HG03280 (cell line): ENCODE measurements around the gene ARR3.
"Not testable (repeated sequence)": the region's sequence is repeated elsewhere in the genome, so short reads cannot be mapped to it uniquely, and the experiment has no call there.

ENCODE experiments used
- ATAC-seq: cut with Tn5 transposase; IDR thresholded peaks from one replicate; pipeline ENCODE4 v1.9.1; 2021; ENCODE audit warnings: mild to moderate bottlenecking, moderate library complexity; ENCODE audit not compliant: unreplicated experiment

The ARR3 gene

GRCh38 chrX:70279081-70279480, 10.9 kb downstream of the ARR3 start:
- ATAC-seq, result no peak

DNA sequence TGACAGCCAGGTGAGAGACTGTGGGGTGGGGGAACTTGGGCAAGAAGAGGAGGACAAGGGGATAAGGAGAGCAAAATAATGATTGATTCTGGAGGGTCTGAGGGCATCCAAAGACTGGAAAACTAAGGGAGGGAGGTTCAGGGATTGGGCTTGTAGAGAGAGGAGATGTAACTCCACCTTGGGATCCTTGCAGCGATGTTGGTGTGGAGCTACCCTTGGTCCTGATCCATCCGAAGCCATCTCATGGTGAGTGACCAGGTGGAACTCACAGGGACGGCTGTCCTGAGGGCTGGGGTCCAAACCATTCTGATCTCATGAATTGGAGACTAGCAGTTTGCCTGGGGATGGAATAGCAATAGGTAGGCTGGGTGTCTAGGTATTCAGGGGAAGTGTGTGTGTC, 12.4 kb downstream of the ARR3 start:
- no peak for ATAC-seq

DNA sequence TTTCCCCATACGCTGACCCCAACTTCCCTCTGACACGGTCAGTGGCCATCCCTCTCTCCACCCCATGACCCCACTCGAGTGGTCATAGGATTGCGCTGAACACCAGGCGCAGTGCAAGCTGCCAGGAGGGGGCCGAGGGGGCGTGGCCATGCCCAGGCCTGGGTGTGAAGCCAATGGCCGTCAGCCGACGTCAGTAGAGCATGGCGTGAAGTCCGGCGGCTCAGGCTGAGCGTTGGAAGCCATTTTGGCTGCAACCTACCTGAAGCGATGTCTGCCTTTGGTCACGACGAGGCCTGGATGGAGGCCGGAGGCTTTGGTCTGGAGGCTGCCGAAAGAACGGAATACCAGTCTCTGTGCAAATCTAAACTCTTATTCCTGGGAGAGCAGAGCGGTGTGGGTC, 13.8 kb downstream of the ARR3 start, which contains the start of gene RAB41:
RAB41 (plus strand) TSS at position 222 of the 400 bp plus-strand sequence; CDS start at position 268, 46 bp downstream.
- no peak for ATAC-seq

DNA sequence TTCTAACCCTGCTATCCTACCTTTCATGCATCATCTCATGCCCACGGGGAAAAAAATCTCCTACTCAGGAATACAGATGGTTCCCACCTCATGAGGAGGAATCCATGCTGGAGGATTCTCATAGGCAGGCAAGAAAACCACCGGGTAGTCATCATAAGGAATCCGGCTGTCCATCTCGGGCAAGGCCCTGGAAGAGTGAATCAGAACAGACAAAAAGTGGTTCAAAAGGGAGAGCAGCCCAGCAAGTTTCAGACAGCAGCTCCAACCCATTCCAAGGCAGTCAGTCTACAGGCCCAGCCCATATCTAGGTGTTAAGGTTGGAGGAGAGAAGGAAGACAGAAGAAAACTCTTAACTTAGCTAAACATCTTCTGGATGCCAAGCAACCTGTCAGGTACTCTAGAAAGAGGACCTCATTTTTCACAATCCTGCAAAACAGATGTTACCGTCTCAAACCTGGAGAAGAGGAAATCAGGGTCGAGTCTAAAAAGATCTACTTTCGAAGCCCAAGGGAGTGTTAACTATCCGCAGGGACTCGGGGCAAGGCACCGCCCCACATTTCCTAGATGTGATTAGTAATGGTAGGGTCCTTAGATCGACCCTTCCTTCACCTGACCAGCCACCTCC, 21.1 kb downstream of the ARR3 start:
- ATAC-seq, result no peak

- peak; percentile 99 for ATAC-seq
These were observed 21.9 kb downstream of the ARR3 start, which contains the start of the genes KIF4A and PDZD11 for GRCh38 chrX:70289793-70290770. Gene KIF4A, plus strand, starts transcription at chrX:70290104. Its CDS starts 355 bp downstream, at chrX:70290459. Gene PDZD11, minus strand, starts transcription at chrX:70289927. Its CDS starts 586 bp downstream, at chrX:70289341.

- no peak for ATAC-seq
These were observed 24.7 kb downstream of the ARR3 start for GRCh38 chrX:70292788-70293187.

DNA sequence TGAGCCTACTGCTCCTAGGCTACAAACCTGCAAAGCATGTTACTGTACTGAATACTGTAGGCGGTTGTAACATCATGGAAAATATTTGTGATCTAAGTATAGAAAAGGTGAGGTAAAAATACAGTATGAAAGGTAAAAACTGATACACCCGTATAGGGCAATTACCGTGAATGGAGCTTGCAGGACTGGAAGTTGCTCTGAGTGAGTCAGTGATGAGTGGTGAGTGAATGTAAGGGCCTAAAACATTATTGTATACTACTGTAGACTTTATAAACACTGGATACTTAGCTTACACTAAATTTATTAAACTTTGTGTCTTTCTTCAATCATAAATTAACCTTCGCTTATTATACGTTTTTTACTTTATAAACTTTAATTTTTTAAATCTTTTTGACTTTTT, 25.5 kb downstream of the ARR3 start:
- ATAC-seq, result no peak

DNA sequence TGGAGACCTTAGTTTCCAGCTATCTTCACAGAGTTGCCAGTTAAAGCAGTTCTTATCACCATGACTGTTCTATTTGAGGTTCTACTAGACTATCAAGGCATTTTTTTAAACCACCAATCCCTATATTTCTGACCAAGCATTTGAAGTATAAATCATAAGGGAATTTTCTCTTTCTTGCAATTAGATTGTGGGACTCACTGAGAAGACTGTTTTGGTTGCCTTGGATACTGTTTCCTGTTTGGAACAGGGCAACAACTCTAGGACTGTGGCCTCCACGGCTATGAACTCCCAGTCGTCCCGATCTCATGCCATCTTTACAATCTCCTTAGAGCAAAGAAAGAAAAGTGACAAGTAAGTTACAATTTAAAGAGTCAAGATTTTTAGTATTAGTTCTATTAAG, 33.6 kb downstream of the ARR3 start:
- ATAC-seq, result no peak

- no peak for ATAC-seq
These were observed 45.4 kb downstream of the ARR3 start for GRCh38 chrX:70313503-70313902.

DNA sequence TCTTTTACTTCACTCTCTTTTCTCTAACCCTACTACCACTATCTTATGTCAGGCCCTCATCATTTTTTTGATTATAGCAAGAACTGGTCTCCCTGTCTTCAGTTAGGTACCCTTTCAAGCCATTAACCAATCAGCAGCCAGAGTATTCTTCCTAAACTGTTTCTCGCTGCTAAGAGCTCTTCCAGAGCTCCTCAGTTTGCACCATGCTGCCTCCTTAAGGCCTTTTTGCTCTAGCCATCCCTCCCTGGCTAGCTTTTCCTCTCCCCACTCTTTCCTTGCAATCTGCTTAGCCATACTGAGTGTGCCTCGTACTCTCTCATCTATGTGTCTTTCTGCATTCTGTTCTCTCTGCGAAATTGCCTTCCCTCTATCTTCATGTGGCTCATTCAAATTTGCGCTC, 54.6 kb downstream of the ARR3 start:
- no peak for ATAC-seq

DNA sequence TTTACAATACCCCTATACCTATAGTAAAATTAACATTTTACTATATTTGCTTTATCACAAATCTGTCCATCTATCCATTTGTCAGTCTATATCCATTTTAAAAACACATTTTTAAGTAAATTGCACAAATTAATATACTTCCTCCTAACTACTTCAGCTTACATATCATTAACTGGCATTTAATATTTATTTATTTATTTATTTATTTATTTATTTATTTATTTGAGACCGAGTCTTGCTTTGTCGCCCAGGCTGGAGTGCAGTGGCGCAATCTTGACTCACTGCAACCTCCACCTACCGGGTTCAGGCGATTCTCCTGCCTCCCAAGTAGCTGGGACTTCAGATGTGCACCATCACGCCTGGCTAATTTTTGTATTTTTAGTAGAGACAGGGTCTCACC, 55.5 kb downstream of the ARR3 start:
- ATAC-seq, result not testable (repeated sequence)

GRCh38 chrX:70324326-70324725, 56.2 kb downstream of the ARR3 start:
- ATAC-seq, result no peak

DNA sequence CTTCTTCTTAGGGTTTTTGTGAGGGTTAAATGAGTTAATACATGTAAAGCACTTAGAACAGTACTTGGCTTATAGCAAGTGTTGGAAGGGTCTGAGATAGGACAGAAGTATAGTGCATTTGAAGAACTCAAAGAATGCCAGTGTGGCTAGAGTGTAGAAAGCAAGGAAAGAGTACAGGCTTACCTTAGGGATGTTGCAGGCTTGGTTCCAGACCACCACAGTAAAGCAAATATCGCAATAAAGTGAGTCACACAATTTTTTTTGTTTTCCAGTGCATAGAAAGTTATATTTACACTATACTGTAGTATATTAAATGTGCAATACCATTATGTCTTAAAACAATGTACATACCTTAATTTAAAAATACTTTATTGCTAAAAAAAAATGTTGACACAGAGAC, 63.0 kb downstream of the ARR3 start:
- no peak for ATAC-seq
